OCI-M1 (cell line): ENCODE measurements around the gene TTC31.
"Not testable (repeated sequence)": the region's sequence is repeated elsewhere in the genome, so short reads cannot be mapped to it uniquely, and the experiment has no call there.

ENCODE experiments used
- DNase-seq: peaks from one replicate; lab custom pipeline; 2025; lab: John Stamatoyannopoulos, UW

The TTC31 gene

DNA sequence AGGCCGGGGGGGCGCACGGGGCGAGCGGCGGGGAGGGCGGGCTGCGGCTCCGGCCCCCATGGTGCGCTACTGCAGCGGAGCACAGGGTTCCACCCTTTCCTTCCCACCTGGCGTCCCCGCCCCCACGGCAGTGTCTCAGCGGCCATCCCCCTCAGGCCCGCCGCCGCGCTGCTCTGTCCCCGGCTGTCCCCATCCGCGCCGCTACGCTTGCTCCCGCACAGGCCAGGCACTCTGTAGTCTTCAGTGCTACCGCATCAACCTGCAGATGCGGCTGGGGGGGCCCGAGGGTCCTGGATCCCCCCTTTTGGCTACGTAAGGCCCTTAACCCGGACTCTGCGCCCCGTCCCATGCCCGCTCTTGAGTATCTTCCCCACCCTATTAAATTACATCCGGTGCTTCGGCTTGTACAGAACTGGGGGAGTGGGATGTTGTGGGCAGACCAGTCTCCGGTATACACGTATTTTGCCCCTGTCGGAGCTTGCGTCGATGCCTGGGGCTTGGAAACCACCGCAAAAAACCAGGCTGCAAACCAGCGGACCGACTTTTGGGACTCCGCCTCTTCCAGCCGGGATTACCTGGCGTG is 25.2 kb upstream of the TTC31 start:
- DNase-seq = peak; percentile 76

DNA sequence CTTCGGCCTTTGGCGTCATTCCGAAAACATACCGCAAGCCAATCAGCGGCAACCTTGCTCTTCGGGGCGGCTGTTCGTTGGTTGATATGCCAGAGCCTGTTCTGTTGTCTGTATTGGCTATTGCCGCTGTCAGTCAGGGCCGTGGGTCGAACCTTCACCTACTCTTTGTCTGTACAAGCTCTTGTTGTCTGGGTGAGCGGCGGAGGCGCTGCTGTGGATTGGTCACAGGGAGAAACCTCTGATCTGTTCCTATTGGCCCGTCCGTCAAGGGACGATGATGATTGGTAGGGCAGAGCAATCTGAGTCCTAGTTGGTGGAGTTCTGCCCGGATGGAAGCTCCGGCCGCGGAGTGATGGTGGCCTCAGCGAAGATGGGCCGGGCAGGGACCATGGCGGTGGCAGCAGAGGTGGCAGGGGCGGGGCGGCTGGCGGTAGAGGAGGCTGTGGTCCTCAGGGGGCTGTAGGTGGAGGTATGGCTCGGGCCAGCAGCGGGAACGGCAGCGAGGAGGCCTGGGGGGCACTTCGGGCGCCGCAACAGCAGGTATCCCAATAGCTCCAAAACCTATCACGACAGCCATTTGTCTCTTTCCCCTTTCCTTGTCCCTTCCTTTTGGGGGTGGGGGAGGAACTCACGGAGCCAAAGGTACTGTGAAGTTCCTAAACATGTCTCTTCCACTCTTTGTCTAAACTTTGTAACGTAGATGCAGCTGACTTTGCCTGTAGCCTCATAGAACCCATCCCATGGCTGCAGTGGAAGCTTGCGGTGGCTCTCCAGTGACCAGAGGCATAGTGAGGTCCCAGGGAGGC is 24.5 kb upstream of the TTC31 start, which contains the start of gene WBP1:
TSS of gene WBP1 (plus strand) at position 307 of the 806 bp plus-strand sequence. CDS start at position 472, 165 bp downstream.
- DNase-seq = peak; percentile 99

DNA sequence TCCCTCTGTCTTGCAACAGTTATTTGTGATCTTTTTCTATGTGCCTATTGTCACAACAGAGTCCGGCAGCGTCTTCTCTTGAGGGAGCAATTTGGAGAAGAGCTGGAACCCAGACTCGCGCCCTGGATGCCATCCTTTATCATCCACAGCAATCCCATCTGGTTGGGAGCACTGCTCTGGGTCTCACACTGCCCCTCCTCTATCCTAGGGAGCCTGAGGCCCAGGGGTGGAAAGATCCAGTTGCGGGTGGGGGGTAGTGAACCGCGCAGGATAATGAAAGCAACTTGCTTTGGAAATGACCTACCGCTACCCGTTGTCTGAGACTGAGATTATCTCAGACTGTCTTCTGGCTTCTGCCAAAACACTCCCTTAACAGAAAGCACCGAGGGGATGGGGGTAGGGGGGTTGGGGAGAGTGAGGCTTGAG is 23.9 kb upstream of the TTC31 start:
- peak; percentile 28 for DNase-seq

DNA sequence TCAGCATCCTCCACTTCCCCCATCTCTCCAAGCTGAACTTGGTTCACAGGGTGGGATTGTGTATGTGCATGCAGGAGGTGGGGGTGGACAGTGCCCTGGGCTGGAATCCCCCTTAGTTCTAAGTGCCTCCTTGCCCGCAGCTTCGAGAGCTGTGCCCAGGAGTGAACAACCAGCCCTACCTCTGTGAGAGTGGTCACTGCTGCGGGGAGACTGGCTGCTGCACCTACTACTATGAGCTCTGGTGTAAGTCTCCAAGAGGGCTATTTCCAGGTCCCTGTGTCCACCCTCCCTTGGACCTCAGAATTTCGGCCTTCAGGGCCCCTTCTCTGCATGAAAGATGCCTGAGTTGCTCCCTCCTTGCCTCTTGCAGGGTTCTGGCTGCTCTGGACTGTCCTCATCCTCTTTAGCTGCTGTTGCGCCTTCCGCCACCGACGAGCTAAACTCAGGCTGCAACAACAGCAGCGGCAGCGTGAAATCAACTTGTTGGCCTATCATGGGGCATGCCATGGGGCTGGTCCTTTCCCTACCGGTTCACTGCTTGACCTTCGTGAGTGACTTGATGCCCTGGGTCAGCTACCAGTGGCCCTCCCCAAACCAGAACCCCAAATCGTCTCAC is 23.3 kb upstream of the TTC31 start:
- not testable (repeated sequence) for DNase-seq

DNA sequence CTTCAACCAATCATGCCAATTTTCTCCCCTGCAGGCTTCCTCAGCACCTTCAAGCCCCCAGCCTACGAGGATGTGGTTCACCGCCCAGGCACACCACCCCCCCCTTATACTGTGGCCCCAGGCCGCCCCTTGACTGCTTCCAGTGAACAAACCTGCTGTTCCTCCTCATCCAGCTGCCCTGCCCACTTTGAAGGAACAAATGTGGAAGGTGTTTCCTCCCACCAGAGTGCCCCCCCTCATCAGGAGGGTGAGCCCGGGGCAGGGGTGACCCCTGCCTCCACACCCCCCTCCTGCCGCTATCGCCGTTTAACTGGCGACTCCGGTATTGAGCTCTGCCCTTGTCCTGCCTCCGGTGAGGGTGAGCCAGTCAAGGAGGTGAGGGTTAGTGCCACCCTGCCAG is 22.7 kb upstream of the TTC31 start:
- DNase-seq = not testable (repeated sequence)

DNA sequence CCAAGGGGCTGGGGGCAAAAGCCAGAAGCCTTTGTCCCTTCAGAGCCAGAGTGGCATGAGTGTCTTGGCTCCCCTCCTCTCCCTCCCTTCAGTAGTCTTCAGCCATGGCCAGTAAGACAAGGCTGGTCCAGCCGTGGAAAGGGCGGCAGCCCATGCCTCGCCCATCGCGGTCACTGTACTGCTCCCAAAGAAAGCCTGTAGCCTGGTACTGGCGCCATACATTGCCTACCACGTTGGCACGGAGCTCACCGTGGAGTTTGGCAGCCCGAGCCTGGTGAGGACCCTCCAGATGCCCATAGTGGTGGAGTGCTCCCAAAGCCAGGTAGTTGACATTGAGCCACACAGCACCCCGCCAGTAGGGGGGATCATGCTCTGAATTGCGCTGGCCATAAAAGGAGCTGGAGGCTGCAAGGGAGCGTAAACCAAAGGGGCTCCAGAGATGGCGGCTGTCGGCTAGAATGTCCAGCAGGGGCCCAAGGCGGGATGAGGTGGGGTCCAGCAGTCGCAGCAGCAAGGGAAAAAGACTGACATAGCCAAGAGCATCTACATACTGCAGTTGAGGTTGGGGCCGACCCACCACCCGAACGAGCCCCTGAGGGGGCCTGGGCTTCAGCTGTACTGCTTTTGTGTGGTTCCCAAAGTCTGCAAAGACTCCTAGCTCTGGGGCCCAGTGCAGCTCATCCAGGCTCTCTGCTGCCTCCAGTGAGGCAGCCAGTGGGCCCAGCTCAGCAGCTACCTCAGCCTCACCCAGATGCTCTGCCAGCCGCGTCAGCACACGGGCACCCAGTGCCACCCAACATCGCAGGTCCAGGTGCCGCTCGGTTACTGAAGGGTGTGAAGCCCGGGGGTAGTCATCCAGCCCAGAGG is 21.5 kb upstream of the TTC31 start:
- no peak for DNase-seq

DNA sequence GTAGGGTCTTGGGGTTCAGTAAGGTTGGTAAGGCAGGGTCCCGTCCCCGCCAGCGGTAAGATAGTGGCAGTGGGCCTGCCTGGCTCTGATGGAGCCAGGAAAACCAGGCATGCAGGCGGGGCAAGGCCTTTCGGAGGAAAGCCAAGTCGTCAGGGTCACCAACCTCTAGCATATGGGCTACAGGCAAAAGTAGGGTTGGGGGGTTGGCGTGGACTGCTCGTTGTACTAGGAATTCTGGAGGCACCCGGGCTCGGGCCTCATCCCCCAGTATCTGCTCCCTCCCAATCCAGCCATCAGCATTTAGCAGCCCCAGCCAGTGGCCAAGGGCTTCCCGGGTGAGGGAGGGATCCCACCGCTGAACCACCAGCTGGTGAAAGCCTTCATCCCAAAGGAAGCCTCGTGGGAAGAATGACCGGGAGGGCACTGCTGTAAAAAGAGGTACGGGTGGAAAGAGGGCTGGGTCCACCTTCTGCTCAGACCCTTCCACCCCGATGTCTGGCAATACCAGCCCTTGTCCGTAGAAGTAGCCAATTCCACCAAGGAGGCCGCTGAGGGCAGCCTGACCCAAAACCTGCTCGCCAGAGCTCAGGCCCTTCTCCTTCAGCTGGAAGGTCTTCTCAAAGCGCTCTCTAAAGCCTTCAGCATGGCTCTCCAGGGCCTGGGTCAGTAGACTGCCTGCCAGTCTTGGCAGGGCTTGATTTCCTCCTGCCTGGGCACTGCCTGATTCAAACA is 20.7 kb upstream of the TTC31 start:
- DNase-seq = no peak

DNA sequence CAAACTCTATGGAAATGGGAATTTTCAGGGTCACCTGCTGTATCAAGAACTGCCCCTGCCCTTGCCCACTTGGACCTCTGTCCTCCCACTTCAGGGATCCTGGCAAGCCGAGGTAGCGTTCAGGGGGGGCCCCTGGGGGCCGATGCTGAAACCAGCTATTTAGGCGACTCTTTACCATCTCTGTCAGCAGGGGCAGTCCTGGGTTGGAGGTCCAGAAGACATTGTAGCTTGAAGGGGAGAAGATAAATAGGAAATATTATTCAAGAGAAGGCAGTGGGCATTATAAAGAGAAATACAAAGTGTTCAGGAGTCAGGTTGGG is 20.1 kb upstream of the TTC31 start:
- no peak for DNase-seq

DNA sequence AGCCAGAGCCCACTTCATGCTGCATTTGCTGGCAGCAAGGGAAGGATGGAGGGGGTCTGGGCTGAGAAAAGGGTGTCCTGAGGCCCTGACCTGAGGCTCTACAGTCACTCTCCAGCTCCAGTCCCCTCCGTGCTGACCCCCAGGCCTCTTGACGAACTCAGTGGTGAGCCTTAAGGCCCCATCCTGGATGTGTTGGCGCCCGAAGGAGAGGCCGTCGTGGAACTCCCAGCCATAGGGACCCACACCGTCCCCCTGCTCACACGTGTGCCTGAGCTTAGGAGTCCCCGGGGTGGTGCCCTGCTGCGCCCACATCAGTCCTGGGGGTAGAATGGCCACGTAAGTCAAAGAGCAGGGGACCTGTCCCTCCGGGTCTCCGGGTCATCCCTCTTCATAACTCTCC is 18.5 kb upstream of the TTC31 start:
- no peak for DNase-seq

DNA sequence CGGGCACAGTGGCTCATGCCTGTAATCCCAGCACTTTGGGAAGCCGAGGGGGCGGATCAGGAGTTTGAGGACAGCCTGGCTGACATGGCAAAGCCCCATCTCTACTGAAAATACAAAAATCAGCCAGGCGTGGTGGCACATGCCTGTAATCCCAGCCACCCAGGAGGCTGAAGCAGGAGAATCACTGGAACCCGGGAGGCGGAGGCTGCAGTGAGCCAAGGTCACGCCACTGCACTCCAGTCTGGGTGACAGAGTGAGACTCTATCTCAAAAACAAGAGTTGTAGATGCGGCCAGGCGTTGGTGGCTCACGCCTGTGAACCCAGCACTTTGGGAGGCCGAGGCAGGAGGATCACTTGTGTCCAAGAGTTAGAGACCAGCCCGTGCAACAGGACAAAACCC is 12.1 kb upstream of the TTC31 start:
- not testable (repeated sequence) for DNase-seq

DNA sequence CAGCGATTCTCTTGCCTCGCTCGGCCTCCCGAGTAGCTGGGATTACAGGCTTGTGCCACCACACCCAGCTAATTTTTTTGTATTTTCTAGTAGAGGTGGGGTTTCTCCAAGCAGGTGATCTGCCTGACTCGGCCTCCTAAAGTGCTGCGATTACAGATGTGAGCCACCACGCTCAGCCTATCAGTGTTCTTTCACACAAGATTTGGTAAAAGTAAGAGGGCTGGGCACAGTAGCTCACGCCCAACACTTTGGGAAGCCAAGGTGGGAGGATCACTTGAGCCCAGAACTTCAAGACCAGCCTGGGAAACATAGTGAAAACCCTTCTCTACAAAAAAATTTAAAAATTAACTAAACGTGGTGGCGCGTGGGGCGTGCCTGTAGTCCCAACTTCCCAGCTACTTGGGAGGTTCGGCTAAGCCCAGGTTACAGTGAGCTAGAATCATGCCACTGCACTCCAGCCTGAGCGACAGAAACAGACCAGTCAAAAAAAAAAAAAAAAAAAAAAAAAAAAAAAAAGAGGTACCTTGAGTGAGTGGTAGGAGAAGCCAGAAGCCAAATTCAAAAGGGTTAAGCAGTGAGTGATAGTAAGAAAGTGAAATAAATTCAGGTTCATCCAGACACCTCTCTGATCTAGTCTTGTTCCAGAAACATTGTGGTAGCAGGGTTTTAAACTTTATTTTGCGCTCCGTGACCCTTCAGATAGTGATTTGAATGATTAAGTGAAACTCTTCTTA is 11.4 kb upstream of the TTC31 start:
- DNase-seq = no peak

DNA sequence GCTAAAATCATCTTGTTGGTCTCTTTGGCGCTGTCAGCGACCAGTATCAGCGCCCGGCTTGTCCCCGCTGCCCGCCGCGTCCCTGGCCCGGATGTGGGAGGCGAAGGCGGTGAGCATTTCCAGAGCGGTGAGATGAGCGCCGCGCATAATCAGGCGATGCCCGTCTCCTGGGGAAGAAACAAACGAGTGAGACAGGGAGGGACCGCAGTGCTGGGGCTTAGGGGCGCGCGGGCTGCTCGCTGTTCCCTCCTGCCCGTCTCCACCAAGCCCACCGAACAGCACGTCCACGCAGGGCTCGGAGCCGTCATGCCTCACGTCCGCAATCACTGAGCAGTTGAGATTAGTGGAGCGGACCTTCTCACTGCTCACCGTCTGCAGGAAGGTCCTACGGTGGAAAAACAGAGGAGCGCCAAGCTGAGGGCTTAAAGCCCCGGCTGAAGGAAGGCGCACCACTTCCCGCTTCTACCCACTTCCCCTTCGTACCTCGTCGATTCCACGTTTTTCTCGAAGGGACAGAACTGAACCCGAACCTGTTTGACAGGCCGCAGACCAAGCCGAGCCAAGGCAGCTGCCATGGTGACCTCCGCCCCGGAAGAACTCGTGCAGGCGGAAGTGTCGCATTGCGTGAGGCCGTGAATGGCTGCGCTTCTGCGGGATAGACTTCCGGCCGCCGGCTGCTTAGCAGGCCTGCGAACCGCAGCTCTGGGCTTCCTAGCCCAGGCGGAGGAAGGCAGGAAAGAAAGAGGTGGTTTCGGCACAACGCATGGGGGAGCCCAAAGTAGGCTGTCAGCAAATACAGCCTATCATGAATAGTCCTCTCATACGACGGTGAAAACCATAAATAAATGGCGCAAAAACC is 10.6 kb upstream of the TTC31 start, which contains the start of gene MRPL53:
TSS of gene MRPL53 (minus strand) at position 595 of the 859 bp plus-strand sequence. CDS start at position 575, 20 bp downstream.
- DNase-seq = peak; percentile 94

DNA sequence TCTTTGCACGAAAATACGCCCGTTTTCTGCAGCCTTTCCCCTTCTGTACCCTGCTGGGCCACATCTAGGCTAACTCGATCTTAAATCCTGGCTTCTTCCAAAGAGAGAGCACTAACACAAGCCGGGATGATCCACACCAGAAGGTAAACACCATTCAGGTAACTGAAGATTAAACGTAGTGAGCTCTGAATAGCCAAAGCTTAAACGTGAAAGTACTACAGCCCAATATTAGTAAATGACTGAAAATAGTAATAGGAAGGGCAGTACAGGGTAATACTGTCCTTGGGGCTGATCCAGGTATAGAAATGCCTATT is 10.0 kb upstream of the TTC31 start:
- no peak for DNase-seq

DNA sequence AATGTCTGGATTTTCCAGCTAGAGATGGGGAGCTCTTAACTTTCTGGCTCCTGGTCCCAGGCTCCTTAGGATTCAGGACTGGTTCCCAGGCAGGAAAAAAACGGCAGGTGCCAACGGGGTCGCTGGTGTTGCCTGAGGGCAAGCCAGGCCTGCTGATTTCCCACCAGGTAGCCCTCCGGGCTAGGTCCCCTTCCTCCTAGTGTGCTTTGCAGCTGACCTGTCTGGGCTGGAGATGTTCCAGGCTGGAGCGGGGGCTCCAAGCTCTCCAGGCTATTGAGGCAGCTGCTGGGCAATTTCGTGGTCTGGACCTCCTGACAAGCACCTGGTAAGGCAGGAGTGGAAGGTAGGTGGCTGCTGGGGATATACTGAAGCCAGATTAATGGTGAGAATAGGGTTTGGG is 8.4 kb upstream of the TTC31 start:
- DNase-seq = no peak

DNA sequence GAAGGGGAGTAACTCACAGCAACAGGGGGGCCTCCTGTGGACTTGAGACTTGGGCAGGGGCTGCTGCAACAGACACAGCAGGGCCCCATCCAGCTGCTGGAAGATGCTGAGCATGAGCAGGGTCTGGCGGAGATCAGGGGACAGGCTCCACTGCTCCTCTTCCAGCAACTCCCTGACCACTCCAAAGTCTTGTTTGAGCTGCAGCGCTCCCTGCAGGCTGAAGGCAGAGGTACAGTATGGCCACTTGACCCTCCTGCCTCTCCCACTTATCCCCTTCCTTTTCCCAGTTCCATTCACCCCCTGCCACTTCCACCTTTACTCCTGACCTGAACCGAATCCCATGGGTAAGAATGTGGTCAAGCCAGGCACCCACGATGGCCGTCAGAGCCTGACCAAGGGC is 8.0 kb upstream of the TTC31 start:
- peak; percentile 12 for DNase-seq

DNA sequence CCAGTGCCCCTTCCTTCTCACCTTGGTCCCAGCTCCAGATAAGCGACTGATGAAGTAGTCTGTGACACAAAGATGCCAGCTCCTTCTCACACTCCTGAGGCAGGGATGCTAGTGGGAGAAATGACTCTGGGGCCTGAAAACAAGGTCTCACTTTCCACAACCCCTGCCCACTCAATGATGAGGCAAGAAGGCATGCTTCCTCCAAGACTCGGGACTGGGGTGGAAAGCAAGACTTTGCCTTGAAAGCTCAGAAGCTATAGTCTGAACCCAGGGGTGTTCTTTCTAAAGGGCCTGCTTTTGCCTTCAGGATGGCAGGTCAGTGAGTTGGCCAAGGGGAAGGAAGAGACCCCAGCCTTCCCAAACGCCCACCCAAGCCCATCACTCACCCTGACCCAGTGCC is 1.4 kb upstream of the TTC31 start:
- DNase-seq = no peak

DNA sequence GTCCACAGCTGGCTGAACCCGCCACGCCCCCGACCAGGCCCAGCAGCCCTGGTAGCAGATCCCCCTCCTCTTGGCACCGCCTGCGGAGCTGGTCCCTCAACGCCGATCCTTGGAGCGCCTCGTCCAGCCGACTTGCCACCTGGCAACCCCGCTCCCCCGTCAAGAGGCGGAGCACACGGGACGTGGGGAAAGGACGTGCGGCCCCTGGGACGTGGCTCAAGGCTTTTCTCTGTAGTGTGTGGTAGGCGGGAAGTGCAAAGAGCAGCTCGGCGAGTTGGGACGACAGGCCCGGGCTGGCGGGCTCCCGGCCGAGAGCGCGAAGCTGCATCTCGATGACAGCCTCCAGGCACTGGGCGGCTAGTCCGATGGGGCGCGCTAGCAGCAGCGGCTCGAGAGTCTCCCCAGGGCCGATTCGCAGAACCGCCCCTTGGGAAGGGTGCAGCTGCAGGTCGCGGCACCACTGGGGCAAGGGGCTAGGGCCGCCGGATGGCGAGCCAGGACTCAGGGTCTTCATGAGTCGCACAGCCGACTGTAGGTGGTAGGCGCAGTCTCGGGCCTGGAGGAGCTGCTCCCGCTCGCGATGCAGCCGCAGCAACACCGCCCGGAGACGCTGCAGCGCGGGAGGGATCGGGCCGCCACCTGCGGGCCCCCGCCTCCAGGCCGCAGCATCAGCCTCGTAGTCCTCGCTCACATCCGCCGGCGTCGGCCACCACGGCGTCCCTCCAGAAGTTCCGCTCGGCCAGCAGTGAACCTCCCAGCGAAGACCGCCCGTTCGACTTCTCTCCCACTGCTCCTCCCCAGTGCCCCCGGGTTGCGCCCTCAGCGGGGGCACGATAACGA is 700 bp upstream of the TTC31 start:
- peak; percentile 38 for DNase-seq

DNA sequence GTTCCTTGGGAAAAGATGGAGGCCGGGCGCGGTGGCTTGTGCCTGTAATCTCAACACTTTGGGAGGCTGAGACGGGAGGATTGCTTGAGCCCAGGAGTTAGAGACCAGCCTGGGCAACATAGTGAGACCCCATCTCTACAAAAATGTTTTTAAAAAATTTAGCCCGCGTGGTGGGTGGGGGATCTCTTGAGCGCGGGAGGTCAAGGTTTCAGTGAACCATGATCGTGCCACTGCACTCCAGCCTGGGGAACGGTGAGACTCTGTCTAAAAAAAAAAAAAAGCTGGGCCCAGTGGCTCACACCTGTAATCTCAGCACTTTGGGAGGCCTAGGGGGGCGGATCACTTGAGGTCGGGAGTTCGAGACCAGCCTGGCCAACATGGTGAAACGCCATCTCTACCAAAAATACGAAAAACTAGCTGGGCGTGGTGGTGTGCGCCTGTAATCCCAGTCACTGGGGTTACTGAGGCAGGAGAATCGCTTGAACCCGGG is 839 bp downstream of the TTC31 start:
- DNase-seq = not testable (repeated sequence)

DNA sequence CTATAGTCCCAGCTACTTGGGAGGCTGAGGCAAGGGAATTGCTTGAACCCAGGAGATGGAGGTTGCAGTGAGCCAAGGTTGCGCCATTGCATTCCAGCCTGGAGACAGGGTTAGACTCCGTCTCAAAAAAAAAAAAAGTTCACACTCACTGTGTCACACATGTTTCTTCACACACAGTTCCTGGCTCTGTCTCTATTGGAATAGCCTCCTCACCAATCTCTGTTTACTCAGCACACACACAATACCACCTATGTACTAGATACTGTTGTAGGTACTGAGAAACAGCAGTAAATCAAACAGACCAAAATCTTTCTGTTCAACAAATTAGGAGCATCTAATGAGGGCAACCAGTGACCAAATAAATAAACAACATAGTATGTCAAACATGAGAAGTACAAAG is 3.3 kb downstream of the TTC31 start:
- no peak for DNase-seq
